Astrocyte (in vitro differentiated cells and primary cell): Measurements from ENCODE around the gene NELFA.

Experiments
- EZH2 ChIP-seq: IDR thresholded peaks from 2 replicates; pipeline ENCODE4 v1.6.1; 2012; ENCODE audit warnings: mild to moderate bottlenecking, low read length, inconsistent platforms; ENCODE audit not compliant: insufficient read depth
- TF ChIP-seq, protein P1 (sequence below): IDR thresholded peaks from 2 replicates; pipeline ENCODE4 v1.5.1; 2011; ENCODE audit warnings: low read depth, mild to moderate bottlenecking, inconsistent platforms, low read length, moderate library complexity; ENCODE audit not compliant: insufficient read depth

DNA sequence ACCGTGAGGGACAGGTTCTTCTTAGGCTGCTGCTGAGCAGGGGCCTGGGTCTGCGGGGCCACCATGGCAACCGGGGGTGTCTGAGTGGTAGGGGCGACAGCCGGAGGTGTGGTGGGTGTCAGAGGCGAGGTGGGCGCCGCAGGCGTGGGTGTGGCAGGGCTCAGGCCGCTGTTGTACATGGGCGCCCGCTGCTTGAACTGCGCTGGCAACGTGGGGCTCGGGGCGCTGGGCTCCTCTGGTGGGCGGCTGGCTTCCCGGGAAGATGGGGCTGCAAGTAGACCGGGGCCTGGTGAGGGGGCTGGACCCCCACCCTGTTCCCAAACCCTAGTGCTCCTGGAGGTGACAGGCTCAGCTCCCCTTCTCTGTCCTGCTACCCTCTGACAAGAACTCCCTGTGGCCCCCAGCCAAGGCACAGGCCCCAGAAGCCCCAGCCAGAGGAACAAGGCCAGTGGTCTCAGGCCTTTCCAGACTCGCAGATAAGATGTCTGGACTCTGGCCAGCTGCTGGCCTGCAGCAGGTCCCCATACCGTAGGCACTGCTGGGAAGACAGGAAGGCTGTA lies 24.8 kb downstream of the NELFA start:
- no peak for TF ChIP-seq EZH2
- TF ChIP-seq, protein P1, sequence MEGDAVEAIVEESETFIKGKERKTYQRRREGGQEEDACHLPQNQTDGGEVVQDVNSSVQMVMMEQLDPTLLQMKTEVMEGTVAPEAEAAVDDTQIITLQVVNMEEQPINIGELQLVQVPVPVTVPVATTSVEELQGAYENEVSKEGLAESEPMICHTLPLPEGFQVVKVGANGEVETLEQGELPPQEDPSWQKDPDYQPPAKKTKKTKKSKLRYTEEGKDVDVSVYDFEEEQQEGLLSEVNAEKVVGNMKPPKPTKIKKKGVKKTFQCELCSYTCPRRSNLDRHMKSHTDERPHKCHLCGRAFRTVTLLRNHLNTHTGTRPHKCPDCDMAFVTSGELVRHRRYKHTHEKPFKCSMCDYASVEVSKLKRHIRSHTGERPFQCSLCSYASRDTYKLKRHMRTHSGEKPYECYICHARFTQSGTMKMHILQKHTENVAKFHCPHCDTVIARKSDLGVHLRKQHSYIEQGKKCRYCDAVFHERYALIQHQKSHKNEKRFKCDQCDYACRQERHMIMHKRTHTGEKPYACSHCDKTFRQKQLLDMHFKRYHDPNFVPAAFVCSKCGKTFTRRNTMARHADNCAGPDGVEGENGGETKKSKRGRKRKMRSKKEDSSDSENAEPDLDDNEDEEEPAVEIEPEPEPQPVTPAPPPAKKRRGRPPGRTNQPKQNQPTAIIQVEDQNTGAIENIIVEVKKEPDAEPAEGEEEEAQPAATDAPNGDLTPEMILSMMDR = no peak
